ENCODE measurements around the gene SPRN. TPM values are rescaled to one million over a fixed set of nuclear protein-coding genes. Genes with fewer than 3 reads are reported as not detected.
"Not testable (repeated sequence)": the region's sequence is repeated elsewhere in the genome, so short reads cannot be mapped to it uniquely, and the experiment has no call there.

Gene SPRN
- total RNA-seq, 1 donor from 2014 or later: 4.0 TPM

DNA sequence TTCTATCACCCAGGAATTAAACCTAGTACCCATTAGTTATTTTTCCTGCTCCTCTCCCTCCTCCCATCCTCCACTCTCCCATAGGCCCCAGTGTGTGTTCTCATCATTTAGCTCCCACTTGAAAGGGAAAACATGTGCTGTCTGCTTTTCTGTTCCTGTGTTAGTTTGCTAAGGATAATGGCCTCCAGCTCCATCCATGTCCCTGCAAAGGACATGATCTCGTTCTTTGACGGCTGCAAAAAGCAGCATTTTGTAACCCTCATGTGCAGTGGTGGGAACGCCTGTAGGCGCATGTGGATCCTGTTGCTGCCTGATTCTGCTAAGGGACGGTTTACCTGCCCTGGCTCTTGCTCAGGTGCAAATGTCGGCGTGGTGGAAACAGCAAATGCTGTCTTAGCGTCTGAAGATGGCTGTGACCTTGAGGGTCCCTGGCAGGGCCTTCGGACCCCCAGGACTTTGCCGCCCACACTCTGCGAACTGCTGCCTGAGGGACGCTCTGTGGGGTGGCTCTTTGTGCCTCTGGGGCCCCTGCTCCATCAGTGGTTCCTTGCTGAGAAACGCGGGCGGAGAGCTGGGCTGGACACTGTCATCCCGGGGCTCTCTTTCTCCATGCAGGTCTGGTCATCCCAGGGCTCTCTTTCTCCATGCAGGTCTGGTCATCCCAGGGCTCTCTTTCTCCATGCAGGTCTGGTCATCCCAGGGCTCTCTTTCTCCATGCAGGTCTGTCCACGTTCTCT lies 36.0 kb downstream of the SPRN start:
- Histone ChIP-seq H4K20me1 (ENCODE audit: insufficient read depth, low read length) (no peaks in the 10 kb centered on the region), H3K4me3 (ENCODE audit: insufficient read depth, low read depth, low read length) (no peak overlapping the region), H3K9me3 (ENCODE audit: insufficient read depth, low read depth, low read length) (no peaks in the 10 kb centered on the region), H3K79me2 (ENCODE audit: insufficient read depth, low read length) (no peaks in the 10 kb centered on the region), H2AFZ (ENCODE audit: low read depth, low read length) (no peak overlapping the region), H3K27me3 (ENCODE audit: insufficient read depth, low read length) (no peaks in the 10 kb centered on the region), H3K27ac (ENCODE audit: low read depth, low read length) (no peak overlapping the region), H3K4me2 (ENCODE audit: low read length) (no peak overlapping the region), H3K9ac (ENCODE audit: low read length) (no peak overlapping the region), H3K4me1 (ENCODE audit: insufficient read depth, low read length) (no peaks in the 10 kb centered on the region), H3K36me3 (ENCODE audit: insufficient read depth, low read length) (no peaks in the 10 kb centered on the region)
- no peaks in the 10 kb centered on the region for H3K27me3 Mint-ChIP-seq (ENCODE audit: low read depth, unreplicated experiment)
- H3K4me3 Mint-ChIP-seq (ENCODE audit: unreplicated experiment): no peak overlapping the region
- TF ChIP-seq CTCF (IDR thresholded peaks at IDR 0.05; ENCODE audit: insufficient read depth, low read depth, low read length) (no peak), EZH2 (IDR thresholded peaks at IDR 0.05; ENCODE audit: insufficient read depth, low read length) (no peak)
- H3K27ac Mint-ChIP-seq (ENCODE audit: unreplicated experiment): no peak overlapping the region
- no peaks in the 10 kb centered on the region for H3K9me3 Mint-ChIP-seq (ENCODE audit: unreplicated experiment)
- DNase-seq (ENCODE audit: low read depth) (no peak), FAIRE-seq (no peak)
- H3K36me3 Mint-ChIP-seq (ENCODE audit: low read depth, unreplicated experiment): peaks cover 14% of the 10 kb centered on the region
- H3K4me1 Mint-ChIP-seq (ENCODE audit: low read depth, unreplicated experiment): peaks cover under 1% of the 10 kb centered on the region

- not testable (repeated sequence) for H3K27ac ChIP-seq (ENCODE audit: low read depth, low read length); H3K9ac ChIP-seq (ENCODE audit: low read length); DNase-seq (ENCODE audit: low read depth); FAIRE-seq; H3K27me3 ChIP-seq (ENCODE audit: insufficient read depth, low read length); H3K27me3 Mint-ChIP-seq (ENCODE audit: low read depth, unreplicated experiment); H3K9me3 Mint-ChIP-seq (ENCODE audit: unreplicated experiment); H3K4me2 ChIP-seq (ENCODE audit: low read length); H3K4me3 Mint-ChIP-seq (ENCODE audit: unreplicated experiment); H4K20me1 ChIP-seq (ENCODE audit: insufficient read depth, low read length); H3K4me3 ChIP-seq (ENCODE audit: insufficient read depth, low read depth, low read length); H3K9me3 ChIP-seq (ENCODE audit: insufficient read depth, low read depth, low read length); H3K27ac Mint-ChIP-seq (ENCODE audit: unreplicated experiment); H3K4me1 ChIP-seq (ENCODE audit: insufficient read depth, low read length); H3K36me3 ChIP-seq (ENCODE audit: insufficient read depth, low read length); H3K4me1 Mint-ChIP-seq (ENCODE audit: low read depth, unreplicated experiment); H3K79me2 ChIP-seq (ENCODE audit: insufficient read depth, low read length); H2AFZ ChIP-seq (ENCODE audit: low read depth, low read length)
- H3K36me3 Mint-ChIP-seq (ENCODE audit: low read depth, unreplicated experiment): peaks cover 14% of the 10 kb centered on the region
Measured at GRCh38 chr10:133386951-133387350, 37.5 kb downstream of the SPRN start.

- no peak for TF ChIP-seq EZH2 (IDR thresholded peaks at IDR 0.05; ENCODE audit: insufficient read depth, low read length)
- no peak for TF ChIP-seq CTCF (IDR thresholded peaks at IDR 0.05; ENCODE audit: insufficient read depth, low read depth, low read length)
- no peak overlapping the region for H3K27ac Mint-ChIP-seq (ENCODE audit: unreplicated experiment)
- DNase-seq (ENCODE audit: low read depth): no peak
- H3K36me3 Mint-ChIP-seq (ENCODE audit: low read depth, unreplicated experiment): peaks cover 8% of the 10 kb centered on the region
- no peak for FAIRE-seq
- H3K9me3 Mint-ChIP-seq (ENCODE audit: unreplicated experiment): no peaks in the 10 kb centered on the region
- H3K4me3 ChIP-seq (ENCODE audit: insufficient read depth, low read depth, low read length): no peak overlapping the region
- H3K27me3 ChIP-seq (ENCODE audit: insufficient read depth, low read length): no peaks in the 10 kb centered on the region
- no peak overlapping the region for H3K9ac ChIP-seq (ENCODE audit: low read length)
- no peaks in the 10 kb centered on the region for H3K4me1 Mint-ChIP-seq (ENCODE audit: low read depth, unreplicated experiment)
- no peaks in the 10 kb centered on the region for H3K9me3 ChIP-seq (ENCODE audit: insufficient read depth, low read depth, low read length)
- no peak overlapping the region for H3K4me2 ChIP-seq (ENCODE audit: low read length)
- no peaks in the 10 kb centered on the region for H3K79me2 ChIP-seq (ENCODE audit: insufficient read depth, low read length)
- H3K27me3 Mint-ChIP-seq (ENCODE audit: low read depth, unreplicated experiment): no peaks in the 10 kb centered on the region
- H4K20me1 ChIP-seq (ENCODE audit: insufficient read depth, low read length): no peaks in the 10 kb centered on the region
- no peak overlapping the region for H2AFZ ChIP-seq (ENCODE audit: low read depth, low read length)
- no peak overlapping the region for H3K4me3 Mint-ChIP-seq (ENCODE audit: unreplicated experiment)
- no peaks in the 10 kb centered on the region for H3K4me1 ChIP-seq (ENCODE audit: insufficient read depth, low read length)
- H3K27ac ChIP-seq (ENCODE audit: low read depth, low read length): no peak overlapping the region
- H3K36me3 ChIP-seq (ENCODE audit: insufficient read depth, low read length): no peaks in the 10 kb centered on the region
Measured at GRCh38 chr10:133385214-133385613, 39.2 kb downstream of the SPRN start.

Measured in astrocyte (in vitro differentiated cells and primary cell).